HG03571 (cell line): Measurements from ENCODE around the gene PPP1R13B.

ENCODE experiments used
- ATAC-seq: cut with Tn5 transposase; IDR thresholded peaks from one replicate; pipeline ENCODE4 v1.9.1; 2021; ENCODE audit not compliant: unreplicated experiment

Gene PPP1R13B

DNA sequence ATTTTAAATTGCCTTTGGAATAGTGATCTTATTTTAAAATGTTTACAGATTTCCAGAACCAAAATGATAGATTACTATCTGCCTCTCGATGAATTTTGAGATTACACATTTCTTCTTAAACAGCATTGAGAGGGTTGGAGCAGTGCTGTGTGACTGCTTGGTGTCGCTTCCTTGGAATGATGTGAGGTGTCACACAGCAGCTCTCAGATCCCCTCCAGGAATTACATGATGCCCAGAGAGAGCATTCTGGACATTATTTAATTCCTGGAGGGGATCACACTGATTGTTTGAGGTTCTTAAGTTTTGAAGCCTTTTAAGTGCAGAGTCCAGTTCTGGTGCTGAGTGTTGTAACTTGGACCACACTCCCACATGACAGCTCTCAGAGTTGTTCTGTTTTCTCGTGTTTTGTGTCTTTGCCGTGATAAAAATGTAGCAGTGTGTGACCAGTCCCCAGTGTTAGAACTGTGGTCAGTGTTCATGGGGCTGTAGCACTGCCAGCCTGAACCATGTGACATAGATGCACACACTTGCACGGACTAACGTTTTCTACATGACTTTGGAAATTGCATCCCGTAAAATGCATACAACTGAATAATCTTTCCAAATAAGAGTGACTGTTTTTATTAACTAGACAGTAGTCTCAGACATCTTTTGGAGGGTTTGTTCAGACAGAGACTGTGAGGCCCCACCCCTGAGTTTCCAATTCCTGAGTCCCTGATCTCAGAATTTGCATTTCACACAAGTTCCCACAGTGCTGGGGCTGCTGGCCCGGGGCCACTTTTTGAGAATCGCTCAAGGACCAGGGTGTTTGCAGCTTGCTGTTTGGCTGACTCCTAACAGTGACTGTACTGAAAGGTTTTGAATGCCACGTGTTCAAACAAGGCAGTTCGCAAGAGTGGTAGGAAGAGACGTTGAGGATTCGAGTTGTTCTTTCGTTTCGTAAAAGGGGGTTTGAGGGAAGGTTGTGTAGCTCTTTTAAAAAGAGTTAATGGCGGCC, 158.2 kb downstream of the PPP1R13B start:
- peak; percentile 41 for ATAC-seq

DNA sequence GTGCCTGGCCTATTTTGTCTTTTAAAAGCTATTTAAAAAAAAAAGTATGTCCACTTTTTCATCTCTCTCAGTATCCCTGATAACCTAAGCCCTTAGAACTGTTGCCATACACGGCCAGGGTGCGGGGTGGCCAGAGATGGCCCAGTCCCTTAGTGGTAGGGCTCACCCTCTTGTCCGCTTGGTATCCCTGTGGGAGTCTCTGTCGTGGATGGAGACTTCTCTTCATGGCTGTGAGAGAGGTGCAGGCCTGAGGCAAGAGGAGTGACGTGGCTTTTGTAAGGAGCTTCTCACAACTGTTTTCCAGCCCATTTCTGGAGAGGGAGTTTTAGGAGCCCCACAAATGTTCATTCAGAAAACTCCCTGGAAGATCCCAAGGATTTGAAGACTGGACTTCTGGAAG, 158.9 kb downstream of the PPP1R13B start:
- no peak for ATAC-seq

DNA sequence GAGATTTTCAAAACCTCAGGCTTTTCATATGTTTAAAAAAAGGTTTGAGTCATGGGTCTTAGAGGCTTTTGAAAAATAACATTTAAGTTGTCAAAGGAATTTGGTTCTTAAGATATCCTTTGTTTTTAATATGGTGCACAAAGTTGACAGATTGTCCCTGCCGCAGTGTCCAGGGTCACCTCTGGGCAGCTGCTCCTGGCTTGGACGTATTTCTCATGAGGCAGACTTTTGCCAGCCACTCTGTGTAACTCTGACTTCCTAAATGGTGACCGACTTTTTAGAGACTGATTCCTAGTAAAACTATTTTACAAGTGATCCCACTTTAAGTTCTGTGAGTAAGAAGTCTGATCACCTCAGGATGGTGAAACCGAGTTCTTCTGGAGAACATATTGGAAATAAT, 159.7 kb downstream of the PPP1R13B start:
- no peak for ATAC-seq

DNA sequence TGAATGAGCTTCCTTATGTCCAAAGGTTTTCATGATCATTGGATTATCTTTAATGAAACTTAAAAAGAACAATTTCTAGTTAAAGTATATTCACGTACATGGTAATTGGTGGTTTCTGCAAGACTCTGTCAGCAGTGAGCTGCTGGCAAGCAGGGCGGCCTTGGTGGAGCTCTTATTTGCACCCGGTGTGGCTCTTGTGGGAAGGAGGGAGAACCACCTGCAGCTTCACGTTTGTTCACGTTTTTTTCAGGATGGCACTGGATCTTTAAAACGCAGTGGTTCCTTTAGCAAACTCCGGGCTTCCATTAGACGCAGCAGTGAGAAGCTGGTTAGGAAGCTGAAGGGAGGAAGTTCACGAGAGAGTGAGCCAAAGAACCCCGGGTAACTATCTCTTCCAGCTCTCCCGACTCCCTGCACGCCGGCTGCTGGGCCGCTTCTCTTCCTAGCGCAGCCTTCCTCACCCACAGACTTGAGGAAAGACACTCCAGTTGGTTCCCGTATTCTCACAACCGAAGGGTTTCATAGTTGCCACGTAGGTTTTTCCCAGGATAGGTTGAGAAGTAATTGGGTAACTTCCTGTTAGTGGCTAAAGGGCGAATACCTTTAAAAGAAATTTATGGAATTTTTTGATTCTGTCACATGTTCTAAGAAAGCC, 160.4 kb downstream of the PPP1R13B start:
- no peak for ATAC-seq

DNA sequence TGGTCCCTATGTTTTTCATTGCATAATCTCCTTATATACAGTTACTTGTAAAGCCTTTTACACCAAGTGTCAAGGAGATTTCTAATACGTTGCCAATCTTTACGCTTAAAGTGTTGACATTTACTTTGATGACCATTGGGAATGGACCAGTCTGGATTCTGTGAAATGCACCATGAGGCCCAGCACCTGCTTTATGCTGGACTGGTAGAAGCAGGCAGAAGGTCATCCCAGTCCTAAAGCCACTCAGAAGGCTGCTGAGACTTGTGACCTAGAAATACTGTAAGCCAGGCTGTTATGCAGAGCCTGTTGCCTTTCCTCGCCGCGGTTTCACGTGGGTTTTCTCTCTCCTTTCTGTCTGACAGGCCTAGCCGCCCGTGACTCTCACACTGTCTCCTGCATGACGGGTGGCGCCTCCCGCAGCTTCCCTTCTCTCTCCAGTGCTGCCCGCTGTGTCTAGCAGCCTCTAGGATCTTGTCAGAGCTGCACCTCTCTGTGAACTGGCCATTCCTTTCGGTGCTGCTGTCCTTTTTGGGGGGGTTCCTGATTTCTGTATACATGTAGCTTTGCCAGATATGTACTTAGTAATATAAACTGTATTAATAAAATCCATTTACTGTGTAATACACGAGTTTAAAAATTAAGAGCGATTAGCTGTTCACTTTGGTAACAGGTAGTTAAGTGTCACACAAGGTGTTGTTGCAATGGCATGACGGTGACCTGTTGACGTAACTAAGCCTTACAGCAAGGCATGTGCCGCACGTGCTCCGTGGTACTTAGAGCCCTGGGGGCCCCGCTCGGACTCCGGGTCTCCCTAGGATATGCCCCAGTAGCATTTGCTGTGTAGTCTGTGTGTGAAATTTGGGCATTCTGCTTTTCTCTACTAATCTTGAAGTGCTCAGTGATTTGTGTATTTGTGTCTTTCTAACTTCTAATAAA, 161.8 kb downstream of the PPP1R13B start:
- ATAC-seq = no peak

DNA sequence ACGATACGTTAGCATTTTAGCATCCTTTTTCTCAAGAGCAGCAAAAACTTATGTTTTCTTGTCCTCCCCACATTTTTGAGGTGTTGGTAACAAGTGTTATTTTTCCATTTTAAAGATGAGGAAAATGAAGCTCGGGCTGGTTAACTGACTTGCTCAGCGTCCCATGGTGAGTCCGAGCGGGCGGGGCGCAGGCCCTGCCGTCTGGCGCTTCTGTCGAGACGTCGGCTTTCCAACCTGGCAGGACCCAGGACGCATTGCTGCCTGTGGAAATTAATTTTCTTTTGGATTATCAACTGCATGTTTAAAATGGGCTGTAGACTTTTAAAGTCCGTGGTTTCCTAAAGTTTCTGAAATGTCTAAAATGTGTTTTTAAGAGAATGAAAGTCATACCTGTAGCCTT, 162.5 kb downstream of the PPP1R13B start:
- no peak for ATAC-seq

DNA sequence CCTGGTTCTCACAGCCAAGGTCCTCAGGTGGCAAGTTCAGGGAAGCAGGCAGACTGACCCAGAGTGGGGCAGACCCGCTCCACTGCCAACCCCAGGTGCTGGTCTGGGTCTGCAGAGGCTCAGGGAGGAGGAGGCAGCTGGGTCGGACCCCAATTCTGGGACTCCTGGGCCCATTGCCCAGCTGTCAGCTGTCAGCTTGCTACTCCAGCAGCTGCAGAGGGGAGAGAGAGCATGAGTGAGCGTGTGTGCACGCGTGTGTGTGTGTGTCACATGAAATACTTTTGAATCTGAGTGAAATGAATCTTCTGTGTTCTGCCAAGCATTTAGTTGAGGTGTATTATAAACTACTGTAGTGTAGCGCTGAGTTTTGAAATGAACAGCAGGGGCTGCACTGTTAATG, 162.9 kb downstream of the PPP1R13B start:
- no peak for ATAC-seq
